ENCODE data around the gene DNTT. TPM values are rescaled to one million over a fixed set of nuclear protein-coding genes. Genes with fewer than 3 reads are reported as not detected.
A peak's percentile ranks its signal among the peaks of the same experiment; 100 is the strongest.

The DNTT gene
- total and polyA plus RNA-seq, 4 donors: not detected

DNA sequence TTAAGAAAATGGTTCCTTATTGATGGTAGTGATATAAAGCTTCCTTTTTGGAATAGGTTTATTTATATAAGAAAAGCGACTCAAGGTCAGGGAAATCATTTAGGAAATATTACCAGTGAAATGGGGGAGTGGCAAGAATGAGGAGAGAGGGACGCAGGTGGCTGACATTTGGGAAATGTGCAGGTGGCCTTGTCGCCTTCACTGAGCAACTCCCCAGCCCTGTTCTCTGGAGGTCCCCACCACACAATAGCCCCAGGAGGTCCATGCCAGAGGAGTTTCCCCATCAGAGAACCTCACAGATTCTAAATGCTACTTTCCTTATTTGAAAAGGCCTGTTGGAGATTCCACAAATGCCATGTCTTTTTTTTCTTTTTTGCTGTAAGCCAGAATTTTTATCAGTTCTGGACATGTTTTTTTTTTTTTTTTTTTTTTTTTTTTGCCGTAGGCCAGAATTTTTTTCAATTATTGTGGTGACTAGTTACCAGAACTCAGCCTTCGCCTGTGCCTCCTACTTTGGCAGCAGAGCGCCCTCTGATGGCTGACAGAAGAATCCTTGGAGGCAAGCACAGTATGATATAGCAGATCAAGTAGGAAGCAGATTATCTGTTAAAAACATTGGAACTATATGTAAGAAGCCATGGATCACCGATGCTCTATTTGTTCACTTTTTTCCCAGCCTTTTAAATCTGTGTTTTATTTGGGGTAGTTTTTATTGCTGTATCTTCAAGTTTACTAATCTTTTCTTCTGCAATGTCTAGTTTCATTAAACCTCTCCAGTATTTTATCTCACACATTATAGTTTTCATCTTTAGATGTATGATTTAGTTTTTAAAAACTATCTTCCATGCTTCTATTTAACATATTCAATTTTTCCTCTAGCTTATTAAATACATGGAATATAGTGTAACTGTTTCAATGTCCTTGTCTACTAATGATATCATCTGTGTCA lies 36.0 kb downstream of the DNTT start:
- ATAC-seq (ENCODE audit: insufficient read depth, low FRiP score): peak; percentile 64
- DNase-seq: peak; percentile 65 to 75 (median 72)
- Histone ChIP-seq H3K9ac (ENCODE audit: insufficient read depth in 1 of 2, low read length in 2 of 2) (no peak overlapping the region), H3K4me1 (ENCODE audit: control insufficient read depth in 5 of 5, insufficient read depth in 5 of 5, low read length in 5 of 5) (no peaks in the 10 kb centered on the region), H3K27ac (ENCODE audit: low read depth in 1 of 2, low read length in 1 of 2) (no peak overlapping the region), H3K27me3 (ENCODE audit: control insufficient read depth in 3 of 3, insufficient read depth in 3 of 3, low read length in 2 of 3) (peaks cover 0 to 8% (median 0%) of the 10 kb centered on the region in 3 donors), H3K9me3 (ENCODE audit: control insufficient read depth in 4 of 4, insufficient read depth in 3 of 4, low read length in 3 of 4) (no peaks in the 10 kb centered on the region), H3K4me3 (no peak overlapping the region), H3K36me3 (ENCODE audit: control insufficient read depth in 4 of 4, insufficient read depth in 4 of 4, low read length in 4 of 4) (no peaks in the 10 kb centered on the region)
- TF ChIP-seq, protein P1, sequence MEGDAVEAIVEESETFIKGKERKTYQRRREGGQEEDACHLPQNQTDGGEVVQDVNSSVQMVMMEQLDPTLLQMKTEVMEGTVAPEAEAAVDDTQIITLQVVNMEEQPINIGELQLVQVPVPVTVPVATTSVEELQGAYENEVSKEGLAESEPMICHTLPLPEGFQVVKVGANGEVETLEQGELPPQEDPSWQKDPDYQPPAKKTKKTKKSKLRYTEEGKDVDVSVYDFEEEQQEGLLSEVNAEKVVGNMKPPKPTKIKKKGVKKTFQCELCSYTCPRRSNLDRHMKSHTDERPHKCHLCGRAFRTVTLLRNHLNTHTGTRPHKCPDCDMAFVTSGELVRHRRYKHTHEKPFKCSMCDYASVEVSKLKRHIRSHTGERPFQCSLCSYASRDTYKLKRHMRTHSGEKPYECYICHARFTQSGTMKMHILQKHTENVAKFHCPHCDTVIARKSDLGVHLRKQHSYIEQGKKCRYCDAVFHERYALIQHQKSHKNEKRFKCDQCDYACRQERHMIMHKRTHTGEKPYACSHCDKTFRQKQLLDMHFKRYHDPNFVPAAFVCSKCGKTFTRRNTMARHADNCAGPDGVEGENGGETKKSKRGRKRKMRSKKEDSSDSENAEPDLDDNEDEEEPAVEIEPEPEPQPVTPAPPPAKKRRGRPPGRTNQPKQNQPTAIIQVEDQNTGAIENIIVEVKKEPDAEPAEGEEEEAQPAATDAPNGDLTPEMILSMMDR (IDR thresholded peaks at IDR 0.05; ENCODE audit: control extremely low read depth, extremely low read depth): peak; percentile 21
- WGBS, 2 donors: 33 to 42% methylated on average over 7 of the region's 7 CpGs

DNA sequence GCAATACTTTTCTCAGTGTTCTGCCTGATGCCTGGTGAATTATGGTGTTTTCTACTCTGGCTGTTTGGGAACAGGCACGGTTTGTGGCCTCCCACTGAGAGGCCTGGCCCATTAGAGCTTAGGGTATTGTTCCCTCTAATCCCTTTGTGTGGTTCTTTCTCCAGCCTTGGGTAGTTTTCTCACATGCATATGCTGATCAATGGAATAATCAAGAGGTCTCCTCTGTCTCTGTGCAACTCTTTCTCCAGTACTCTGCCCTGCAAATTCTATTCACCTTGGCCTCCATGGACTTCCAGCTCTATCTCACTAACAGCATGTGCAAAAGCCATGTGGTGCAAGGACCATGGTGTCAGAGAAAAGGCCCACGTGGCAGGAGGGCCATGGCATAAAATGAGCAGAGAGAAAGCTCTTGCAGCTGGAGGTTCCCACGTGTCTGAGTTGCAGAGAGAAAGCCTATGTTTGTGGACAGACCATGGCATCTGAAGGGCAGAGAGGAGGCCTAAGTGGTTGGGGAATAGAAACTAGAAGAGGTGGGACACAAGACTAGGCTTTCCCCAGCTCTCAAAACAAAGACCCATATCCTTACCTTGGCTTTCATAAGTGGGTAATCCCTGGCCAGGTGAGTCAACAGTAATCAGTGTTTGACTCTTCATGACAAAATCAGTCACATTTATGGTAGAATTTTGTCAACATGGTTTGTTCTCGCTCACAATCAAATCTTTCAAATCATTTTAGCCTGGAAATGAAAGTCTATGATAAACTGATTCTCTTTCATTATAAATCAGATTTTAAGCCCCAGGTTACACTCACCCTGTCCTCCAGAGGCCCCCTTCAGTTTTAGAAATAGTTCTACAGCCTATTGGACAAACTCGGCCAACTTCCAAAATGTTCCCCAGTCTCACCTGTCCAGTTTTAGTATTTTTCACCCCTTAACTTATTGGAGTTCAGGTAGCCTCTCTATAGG lies 37.3 kb downstream of the DNTT start:
- Histone ChIP-seq H3K9me3 (ENCODE audit: control insufficient read depth in 4 of 4, insufficient read depth in 3 of 4, low read length in 3 of 4) (peaks cover 0 to 3% (median 2%) of the 10 kb centered on the region in 4 donors), H3K27ac (ENCODE audit: low read depth in 1 of 2, low read length in 1 of 2) (no peak overlapping the region), H3K27me3 (ENCODE audit: control insufficient read depth in 3 of 3, insufficient read depth in 3 of 3, low read length in 2 of 3) (peaks cover 0 to 8% (median 0%) of the 10 kb centered on the region in 3 donors), H3K4me3 (no peak overlapping the region), H3K9ac (ENCODE audit: insufficient read depth in 1 of 2, low read length in 2 of 2) (no peak overlapping the region), H3K4me1 (ENCODE audit: control insufficient read depth in 5 of 5, insufficient read depth in 5 of 5, low read length in 5 of 5) (no peaks in the 10 kb centered on the region), H3K36me3 (ENCODE audit: control insufficient read depth in 4 of 4, insufficient read depth in 4 of 4, low read length in 4 of 4) (no peaks in the 10 kb centered on the region)
- WGBS, 2 donors: 75% methylated on average over 5 of the region's 5 CpGs
- no peak for ATAC-seq (ENCODE audit: insufficient read depth, low FRiP score)
- TF ChIP-seq, protein P1 (IDR thresholded peaks at IDR 0.05; ENCODE audit: control extremely low read depth, extremely low read depth): no peak
- no peak for DNase-seq

DNA sequence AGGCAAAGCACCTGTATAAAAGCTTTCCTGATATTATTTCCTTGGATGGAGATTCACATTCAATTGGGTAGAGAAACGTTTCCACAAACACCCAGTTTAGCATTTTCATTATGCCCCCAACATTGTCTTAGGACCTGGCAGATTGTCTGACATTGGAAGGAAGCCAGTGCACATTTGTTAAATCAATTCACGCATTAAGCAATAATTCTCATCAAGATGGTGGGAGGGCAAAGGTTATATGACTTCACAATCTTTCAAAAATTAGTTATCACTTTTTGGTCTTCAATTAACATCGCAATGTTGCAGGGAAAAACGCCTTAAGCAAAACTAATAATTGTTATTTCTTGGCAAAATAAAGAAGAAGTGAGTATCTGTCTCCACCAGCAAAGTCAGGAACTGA lies 38.2 kb downstream of the DNTT start:
- WGBS, 2 donors: 78 to 82% methylated on average over 4 of the region's 4 CpGs

More for the DNA sequence above, 38.2 kb downstream of the DNTT start:
- peaks cover 0 to 8% (median 0%) of the 10 kb centered on the region in 3 donors for H3K27me3 ChIP-seq (ENCODE audit: control insufficient read depth in 3 of 3, insufficient read depth in 3 of 3, low read length in 2 of 3)
- no peaks in the 10 kb centered on the region for H3K36me3 ChIP-seq (ENCODE audit: control insufficient read depth in 4 of 4, insufficient read depth in 4 of 4, low read length in 4 of 4)
- H3K4me1 ChIP-seq (ENCODE audit: control insufficient read depth in 5 of 5, insufficient read depth in 5 of 5, low read length in 5 of 5): no peaks in the 10 kb centered on the region
- DNase-seq (no peak), ATAC-seq (ENCODE audit: insufficient read depth, low FRiP score) (no peak)
- H3K4me3 ChIP-seq: no peak overlapping the region
- no peak overlapping the region for H3K9ac ChIP-seq (ENCODE audit: insufficient read depth in 1 of 2, low read length in 2 of 2)
- H3K27ac ChIP-seq (ENCODE audit: low read depth in 1 of 2, low read length in 1 of 2): no peak overlapping the region
- H3K9me3 ChIP-seq (ENCODE audit: control insufficient read depth in 4 of 4, insufficient read depth in 3 of 4, low read length in 3 of 4): peaks cover 0 to 3% (median 2%) of the 10 kb centered on the region in 4 donors
- TF ChIP-seq, protein P1 (IDR thresholded peaks at IDR 0.05; ENCODE audit: control extremely low read depth, extremely low read depth): no peak
